Pulmonary artery endothelial cell (primary cell): ENCODE results near the gene RAB3B. TPM values are rescaled to one million over a fixed set of nuclear protein-coding genes. Genes with fewer than 3 reads are reported as not detected.
"Not testable (repeated sequence)": the region's sequence is repeated elsewhere in the genome, so short reads cannot be mapped to it uniquely, and the experiment has no call there.

Experiments
- DNase-seq: peaks from one replicate; pipeline ENCODE4 v3.0.0-alpha.2; 2011; ENCODE audit warnings: low read depth, low spot score
- total RNA-seq: library from RNA; depleted of rRNA; stranded (reverse); fragments of >200 nt; gene quantifications from 2 replicates; pipeline ENCODE4 v1.2.3, GENCODE V29; 2014

The RAB3B gene
- total RNA-seq, 1 donor from 2014 or later: 23.3 TPM

- DNase-seq: no peak
Measured at GRCh38 chr1:51989582-51990477, 670 bp downstream of the RAB3B start.

- no peak for DNase-seq
Measured at GRCh38 chr1:51988254-51988653, 2.2 kb downstream of the RAB3B start.

GRCh38 chr1:51986718-51987117 is 3.8 kb downstream of the RAB3B start:
- DNase-seq: no peak

- no peak for DNase-seq
Measured at GRCh38 chr1:51982161-51982560, 8.3 kb downstream of the RAB3B start.

- no peak for DNase-seq
Measured at GRCh38 chr1:51981555-51981954, 8.9 kb downstream of the RAB3B start.

GRCh38 chr1:51978099-51978498 is 12.4 kb downstream of the RAB3B start:
- no peak for DNase-seq

- no peak for DNase-seq
Measured at GRCh38 chr1:51976846-51977602, 13.5 kb downstream of the RAB3B start.

GRCh38 chr1:51973587-51974474 is 16.7 kb downstream of the RAB3B start:
- no peak for DNase-seq

- DNase-seq: no peak
Measured at GRCh38 chr1:51969038-51969705, 21.3 kb downstream of the RAB3B start.

GRCh38 chr1:51968632-51969031 is 21.9 kb downstream of the RAB3B start:
- no peak for DNase-seq

- DNase-seq: not testable (repeated sequence)
Measured at GRCh38 chr1:51967213-51967791, 23.2 kb downstream of the RAB3B start.

GRCh38 chr1:51966559-51966958 is 23.9 kb downstream of the RAB3B start:
- DNase-seq: no peak

GRCh38 chr1:51964309-51964696 is 26.2 kb downstream of the RAB3B start:
- DNase-seq: no peak

- DNase-seq: no peak
Measured at GRCh38 chr1:51963592-51964308, 26.8 kb downstream of the RAB3B start.

- no peak for DNase-seq
Measured at GRCh38 chr1:51962486-51963356, 27.8 kb downstream of the RAB3B start.

GRCh38 chr1:51961954-51962353 is 28.5 kb downstream of the RAB3B start:
- DNase-seq: no peak

GRCh38 chr1:51961231-51961630 is 29.3 kb downstream of the RAB3B start:
- no peak for DNase-seq

- DNase-seq: no peak
Measured at GRCh38 chr1:51960262-51960661, 30.2 kb downstream of the RAB3B start.

GRCh38 chr1:51958824-51959223 is 31.7 kb downstream of the RAB3B start:
- no peak for DNase-seq
